ENCODE results near the gene SHCBP1L.

SHCBP1L gene

GRCh38 chr1:182971219-182971618, 18.3 kb upstream of the SHCBP1L start:
- Histone ChIP-seq H3K4me2 (ENCODE audit: insufficient read depth, low read length, poor library complexity, severe bottlenecking) (no peak overlapping the region), H4K8ac (ENCODE audit: low read depth, low read length) (no peak overlapping the region), H2BK12ac (ENCODE audit: low read length) (no peak overlapping the region), H3K23ac (ENCODE audit: low read depth, low read length, poor library complexity) (no peak overlapping the region), H3K27ac (replicated peaks; ENCODE audit: low read length) (no peak overlapping the region), H2BK120ac (ENCODE audit: low read depth, low read length) (no peak overlapping the region), H3K14ac (ENCODE audit: low read length) (no peak overlapping the region), H2AK5ac (ENCODE audit: low read depth, low read length) (no peak overlapping the region), H3K4ac (ENCODE audit: low read length) (no peak overlapping the region), H3K9me3 (replicated peaks in 1 of 2; ENCODE audit: control insufficient read depth in 2 of 2, insufficient read depth in 1 of 2, low read depth in 1 of 2, low read length in 2 of 2) (no peaks in the 10 kb centered on the region), H2BK15ac (ENCODE audit: low read length) (no peak overlapping the region), H3K27me3 (ENCODE audit: control insufficient read depth in 3 of 3, insufficient read depth in 3 of 3, low read depth in 1 of 3, low read length in 3 of 3) (no peaks in the 10 kb centered on the region), H4K91ac (ENCODE audit: low read depth, low read length, poor library complexity) (no peak overlapping the region), H2BK5ac (ENCODE audit: low read length) (no peak overlapping the region), H2AFZ (ENCODE audit: low read length) (no peak overlapping the region), H3K9ac (ENCODE audit: low read depth, low read length, poor library complexity) (no peak overlapping the region), H3K36me3 (replicated peaks in 1 of 2; ENCODE audit: control insufficient read depth in 2 of 2, insufficient read depth in 2 of 2, low read length in 2 of 2) (no peaks in the 10 kb centered on the region), H3K4me3 (ENCODE audit: low read length in 2 of 2) (no peak overlapping the region), H3K79me1 (ENCODE audit: low read depth, low read length) (no peaks in the 10 kb centered on the region), H3K4me1 (ENCODE audit: control insufficient read depth in 2 of 2, insufficient read depth in 1 of 2, low read depth in 1 of 2, low read length in 2 of 2) (peaks cover 0 to 15% of the 10 kb centered on the region in 2 donors), H3K18ac (ENCODE audit: low read length) (no peak overlapping the region)
- DNase-seq (ENCODE audit: low spot score) = no peak
- no CpG with 5 or more reads among the region's 1 CpG for WGBS, 2 donors (ENCODE audit: extremely low coverage in 2 of 2, insufficient read length in 2 of 2, insufficient replicate concordance in 1 of 2)

DNA sequence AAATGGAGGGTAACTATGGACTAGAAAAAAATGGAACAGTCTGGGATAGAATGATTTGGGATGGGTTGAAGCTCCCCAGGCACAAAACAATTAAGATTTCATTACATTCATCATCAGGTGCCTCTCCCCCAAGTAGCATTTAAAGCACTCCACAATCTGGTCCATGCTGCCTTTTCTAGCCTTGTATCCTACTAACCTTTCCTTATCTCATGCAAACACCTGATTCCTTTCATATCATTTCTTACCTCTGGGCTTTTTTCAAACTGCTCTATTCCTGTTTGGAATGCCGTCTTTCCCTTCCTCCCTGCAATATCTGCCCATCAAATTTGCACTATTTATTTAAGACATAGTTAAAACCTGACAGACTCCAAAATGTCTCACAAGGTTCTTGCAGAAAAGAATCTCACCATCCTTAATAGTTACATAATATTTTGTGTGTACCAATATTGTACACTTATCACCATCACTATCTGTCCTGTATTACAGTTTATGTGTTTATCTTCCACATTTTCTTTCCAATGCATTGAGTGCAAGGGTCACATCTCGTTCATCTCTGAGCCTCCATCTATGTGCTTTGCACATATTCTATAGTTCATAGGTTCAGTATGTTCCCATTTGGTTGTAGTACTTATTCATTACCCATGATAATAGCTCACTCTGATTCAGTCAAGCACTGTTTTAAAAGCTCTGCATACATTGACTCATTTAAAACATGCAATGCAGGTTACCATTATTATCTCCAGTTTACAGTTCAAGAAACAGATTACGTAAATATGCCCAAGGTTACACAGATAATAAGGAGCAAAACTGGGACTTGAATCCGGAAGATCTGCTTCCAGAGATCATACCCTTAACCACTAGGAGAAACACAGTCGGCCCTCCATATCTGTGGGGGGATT, 16.1 kb upstream of the SHCBP1L start:
- H3K27me3 ChIP-seq (ENCODE audit: control insufficient read depth in 3 of 3, insufficient read depth in 3 of 3, low read depth in 1 of 3, low read length in 3 of 3) = no peaks in the 10 kb centered on the region

DNA sequence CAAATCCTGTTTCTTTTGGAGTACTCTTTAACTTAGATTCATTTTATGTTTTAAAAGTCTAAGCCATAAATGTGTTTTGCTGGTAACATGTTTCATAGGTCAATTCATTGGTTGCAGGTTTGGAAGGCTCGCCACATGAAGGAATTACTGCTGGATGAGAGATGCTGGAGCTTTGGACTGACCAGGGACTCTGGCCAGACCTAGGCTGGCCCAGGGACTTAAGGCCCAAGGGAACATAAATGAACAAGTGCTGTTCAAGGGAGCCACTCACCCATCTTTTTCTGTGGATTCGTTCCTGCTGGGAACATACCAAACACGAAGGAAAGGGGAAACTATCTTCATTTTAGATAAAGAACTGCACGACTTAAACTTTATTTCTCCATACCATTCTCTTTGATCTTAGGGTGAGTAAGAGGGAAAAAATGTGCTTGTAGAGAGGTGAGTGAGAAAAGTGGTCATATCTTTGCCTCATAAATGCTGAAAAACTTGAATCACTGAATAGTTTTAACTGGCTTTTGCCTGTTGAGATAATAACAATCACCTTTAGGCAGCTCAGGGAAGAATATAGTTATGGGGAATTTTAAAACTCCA, 15.3 kb upstream of the SHCBP1L start:
- Histone ChIP-seq H2BK15ac (ENCODE audit: low read length) (no peak overlapping the region), H4K8ac (ENCODE audit: low read depth, low read length) (no peak overlapping the region), H2AFZ (ENCODE audit: low read length) (no peak overlapping the region), H3K9me3 (replicated peaks in 1 of 2; ENCODE audit: control insufficient read depth in 2 of 2, insufficient read depth in 1 of 2, low read depth in 1 of 2, low read length in 2 of 2) (no peaks in the 10 kb centered on the region), H2AK5ac (ENCODE audit: low read depth, low read length) (no peak overlapping the region), H2BK12ac (ENCODE audit: low read length) (no peak overlapping the region), H3K4me2 (ENCODE audit: insufficient read depth, low read length, poor library complexity, severe bottlenecking) (no peak overlapping the region), H3K79me1 (ENCODE audit: low read depth, low read length) (no peaks in the 10 kb centered on the region), H2BK5ac (ENCODE audit: low read length) (no peak overlapping the region), H2BK120ac (ENCODE audit: low read depth, low read length) (no peak overlapping the region), H3K27ac (replicated peaks; ENCODE audit: low read length) (no peak overlapping the region), H3K4me1 (ENCODE audit: control insufficient read depth in 2 of 2, insufficient read depth in 1 of 2, low read depth in 1 of 2, low read length in 2 of 2) (peaks cover 0 to 13% of the 10 kb centered on the region in 2 donors), H3K23ac (ENCODE audit: low read depth, low read length, poor library complexity) (no peak overlapping the region), H3K18ac (ENCODE audit: low read length) (no peak overlapping the region), H3K36me3 (replicated peaks in 1 of 2; ENCODE audit: control insufficient read depth in 2 of 2, insufficient read depth in 2 of 2, low read length in 2 of 2) (no peaks in the 10 kb centered on the region), H3K9ac (ENCODE audit: low read depth, low read length, poor library complexity) (no peak overlapping the region), H3K27me3 (ENCODE audit: control insufficient read depth in 3 of 3, insufficient read depth in 3 of 3, low read depth in 1 of 3, low read length in 3 of 3) (no peaks in the 10 kb centered on the region), H4K91ac (ENCODE audit: low read depth, low read length, poor library complexity) (no peak overlapping the region), H3K4ac (ENCODE audit: low read length) (no peak overlapping the region), H3K4me3 (ENCODE audit: low read length in 2 of 2) (no peak overlapping the region), H3K14ac (ENCODE audit: low read length) (no peak overlapping the region)
- no CpG with 5 or more reads among the region's 4 CpGs for WGBS, 2 donors (ENCODE audit: extremely low coverage in 2 of 2, insufficient read length in 2 of 2, insufficient replicate concordance in 1 of 2)
- DNase-seq (ENCODE audit: low spot score) = no peak

More for the DNA sequence above, 16.1 kb upstream of the SHCBP1L start:
- H3K4me2 ChIP-seq (ENCODE audit: insufficient read depth, low read length, poor library complexity, severe bottlenecking) = no peak overlapping the region
- H3K9me3 ChIP-seq (replicated peaks in 1 of 2; ENCODE audit: control insufficient read depth in 2 of 2, insufficient read depth in 1 of 2, low read depth in 1 of 2, low read length in 2 of 2) = no peaks in the 10 kb centered on the region
- H3K79me1 ChIP-seq (ENCODE audit: low read depth, low read length) = no peaks in the 10 kb centered on the region
- H2BK15ac ChIP-seq (ENCODE audit: low read length) = no peak overlapping the region
- H3K9ac ChIP-seq (ENCODE audit: low read depth, low read length, poor library complexity) = no peak overlapping the region
- H3K36me3 ChIP-seq (replicated peaks in 1 of 2; ENCODE audit: control insufficient read depth in 2 of 2, insufficient read depth in 2 of 2, low read length in 2 of 2) = no peaks in the 10 kb centered on the region
- H3K4me3 ChIP-seq (ENCODE audit: low read length in 2 of 2) = no peak overlapping the region
- no peak overlapping the region for H4K91ac ChIP-seq (ENCODE audit: low read depth, low read length, poor library complexity)
- H2BK5ac ChIP-seq (ENCODE audit: low read length) = no peak overlapping the region
- no CpG with 5 or more reads among the region's 5 CpGs for WGBS, 2 donors (ENCODE audit: extremely low coverage in 2 of 2, insufficient read length in 2 of 2, insufficient replicate concordance in 1 of 2)
- no peak for DNase-seq (ENCODE audit: low spot score)
- H2AFZ ChIP-seq (ENCODE audit: low read length) = no peak overlapping the region
- H3K4ac ChIP-seq (ENCODE audit: low read length) = no peak overlapping the region
- H3K4me1 ChIP-seq (ENCODE audit: control insufficient read depth in 2 of 2, insufficient read depth in 1 of 2, low read depth in 1 of 2, low read length in 2 of 2) = peaks cover 0 to 16% of the 10 kb centered on the region in 2 donors
- no peak overlapping the region for H2BK12ac ChIP-seq (ENCODE audit: low read length)
- H3K14ac ChIP-seq (ENCODE audit: low read length) = no peak overlapping the region
- no peak overlapping the region for H4K8ac ChIP-seq (ENCODE audit: low read depth, low read length)
- H3K18ac ChIP-seq (ENCODE audit: low read length) = no peak overlapping the region
- no peak overlapping the region for H2BK120ac ChIP-seq (ENCODE audit: low read depth, low read length)
- no peak overlapping the region for H2AK5ac ChIP-seq (ENCODE audit: low read depth, low read length)
- no peak overlapping the region for H3K27ac ChIP-seq (replicated peaks; ENCODE audit: low read length)
- no peak overlapping the region for H3K23ac ChIP-seq (ENCODE audit: low read depth, low read length, poor library complexity)

DNA sequence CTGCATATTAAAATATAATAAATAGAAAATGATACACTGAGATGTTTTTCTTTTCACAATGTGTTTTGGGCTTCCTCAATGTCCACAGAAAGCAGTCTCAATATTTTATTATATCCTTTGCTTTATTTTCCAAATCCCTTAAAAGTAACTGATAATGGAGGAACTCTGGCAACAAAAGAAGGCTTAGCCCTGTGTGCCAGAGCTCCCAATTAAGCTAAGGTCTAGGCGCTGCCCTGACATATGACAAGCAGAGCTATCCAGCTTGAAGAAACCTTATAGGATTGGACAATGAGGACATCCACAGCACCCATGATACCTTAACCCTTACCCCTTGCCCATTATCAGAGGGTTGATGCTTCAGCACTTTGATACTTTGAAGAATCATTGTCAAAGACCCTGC, 12.9 kb upstream of the SHCBP1L start:
- Histone ChIP-seq H2AFZ (ENCODE audit: low read length) (no peak overlapping the region), H2BK5ac (ENCODE audit: low read length) (no peak overlapping the region), H2AK5ac (ENCODE audit: low read depth, low read length) (no peak overlapping the region), H2BK15ac (ENCODE audit: low read length) (no peak overlapping the region), H3K4me3 (ENCODE audit: low read length in 2 of 2) (no peak overlapping the region), H3K4ac (ENCODE audit: low read length) (no peak overlapping the region), H3K4me1 (ENCODE audit: control insufficient read depth in 2 of 2, insufficient read depth in 1 of 2, low read depth in 1 of 2, low read length in 2 of 2) (peaks cover 4 to 7% of the 10 kb centered on the region in 2 donors), H3K79me1 (ENCODE audit: low read depth, low read length) (no peaks in the 10 kb centered on the region), H3K9ac (ENCODE audit: low read depth, low read length, poor library complexity) (no peak overlapping the region), H3K4me2 (ENCODE audit: insufficient read depth, low read length, poor library complexity, severe bottlenecking) (no peak overlapping the region), H3K27me3 (ENCODE audit: control insufficient read depth in 3 of 3, insufficient read depth in 3 of 3, low read depth in 1 of 3, low read length in 3 of 3) (no peaks in the 10 kb centered on the region), H4K8ac (ENCODE audit: low read depth, low read length) (no peak overlapping the region), H3K14ac (ENCODE audit: low read length) (no peak overlapping the region), H2BK120ac (ENCODE audit: low read depth, low read length) (no peak overlapping the region), H3K36me3 (replicated peaks in 1 of 2; ENCODE audit: control insufficient read depth in 2 of 2, insufficient read depth in 2 of 2, low read length in 2 of 2) (no peaks in the 10 kb centered on the region), H2BK12ac (ENCODE audit: low read length) (no peak overlapping the region), H4K91ac (ENCODE audit: low read depth, low read length, poor library complexity) (no peak overlapping the region), H3K18ac (ENCODE audit: low read length) (no peak overlapping the region), H3K23ac (ENCODE audit: low read depth, low read length, poor library complexity) (no peak overlapping the region), H3K27ac (replicated peaks; ENCODE audit: low read length) (no peak overlapping the region), H3K9me3 (replicated peaks in 1 of 2; ENCODE audit: control insufficient read depth in 2 of 2, insufficient read depth in 1 of 2, low read depth in 1 of 2, low read length in 2 of 2) (no peaks in the 10 kb centered on the region)
- WGBS, 2 donors (ENCODE audit: extremely low coverage in 2 of 2, insufficient read length in 2 of 2, insufficient replicate concordance in 1 of 2) = no CpG with 5 or more reads among the region's 1 CpG
- no peak for DNase-seq (ENCODE audit: low spot score)
